ENCODE measurements around the gene EPB42. TPM values are rescaled to one million over a fixed set of nuclear protein-coding genes. Genes with fewer than 3 reads are reported as not detected.
A peak's percentile ranks its signal among the peaks of the same experiment; 100 is the strongest.

The EPB42 gene
- polyA plus RNA-seq, 1 of the 3 experiments (the other 2 are of a cell fraction): not detected

GRCh38 chr15:43225201-43225949 is 4.6 kb upstream of the EPB42 start:
- Histone ChIP-seq H3K4me1 (ENCODE audit: control insufficient read depth in 1 of 2, insufficient read depth in 2 of 2, low read depth in 1 of 2, low read length in 1 of 2) (peaks cover 0 to 7% of the 10 kb centered on the region in 2 experiments; a peak in 1 of 4 replicates), H3K79me2 (ENCODE audit: insufficient read depth) (no peaks in the 10 kb centered on the region), H3K4me3 (ENCODE audit: low read depth in 2 of 2, low read length in 1 of 2) (no peak overlapping the region; a peak in 1 of 4 replicates), H3K9me3 (no peaks in the 10 kb centered on the region), H3K27ac (ENCODE audit: low read depth in 2 of 2, low read length in 1 of 2) (no peak overlapping the region), H4K20me1 (ENCODE audit: insufficient read depth) (no peaks in the 10 kb centered on the region), H2AFZ (ENCODE audit: low read depth) (no peak overlapping the region), H3F3A (replicated peaks; ENCODE audit: insufficient read depth) (no peaks in the 10 kb centered on the region), H3K4me2 (no peak overlapping the region), H3K9ac (no peak overlapping the region), H3K27me3 (ENCODE audit: insufficient read depth) (peaks cover 18% of the 10 kb centered on the region; the same call in 1 of the 2 replicates), H3K9me2 (no peaks in the 10 kb centered on the region), H3K36me3 (replicated peaks in 1 of 2; ENCODE audit: control insufficient read depth in 1 of 2, insufficient read depth in 2 of 2, low read length in 1 of 2) (no peaks in the 10 kb centered on the region)
- DNase-seq: peak; percentile 71
- WGBS (ENCODE audit: low lambda C conversion rate): 56% methylated on average over 16 of the region's 16 CpGs
- CTCF ChIA-PET: interaction anchor here (0.6 to 8.2 kb wide), 31 partner anchors 11 to 1116 kb away, joined by 3 to 167 read pairs (median 6); partner anchors contain the start of gene TGM5
- POLR2A ChIA-PET: interaction anchor here (1.0 kb wide), 1 partner anchor 60 kb away, joined by 3 read pairs; no protein-coding TSS in a partner anchor
- TF ChIP-seq YY1 (IDR thresholded peaks at IDR 0.05; ENCODE audit: low read depth) (no peak), SMC3 (IDR thresholded peaks at IDR 0.05; ENCODE audit: low read depth, low read length) (peak; percentile 75), POLR2AphosphoS5 (IDR thresholded peaks at IDR 0.05; ENCODE audit: low read depth, low read length) (no peak), FOSL2 (IDR thresholded peaks at IDR 0.05; ENCODE audit: borderline replicate concordance, low read depth) (no peak), TAF1 (IDR thresholded peaks at IDR 0.05; ENCODE audit: borderline replicate concordance, low read depth, low read length) (no peak), ELF1 (IDR thresholded peaks at IDR 0.05) (no peak), RAD21 (IDR thresholded peaks at IDR 0.05; ENCODE audit: low read length) (peak; percentile 72), PBX3 (IDR thresholded peaks at IDR 0.05) (no peak), REST (IDR thresholded peaks at IDR 0.05; ENCODE audit: low read depth, low read length) (no peak), NRF1 (IDR thresholded peaks at IDR 0.05; ENCODE audit: low read depth, low read length) (no peak), CTCF (IDR thresholded peaks at IDR 0.05) (peak; percentile 71)
